NCI-H460 (cell line): ENCODE results near the gene ANXA3. TPM values are rescaled to one million over a fixed set of nuclear protein-coding genes. Genes with fewer than 3 reads are reported as not detected.
"Not testable (repeated sequence)": the region's sequence is repeated elsewhere in the genome, so short reads cannot be mapped to it uniquely, and the experiment has no call there.

Experiments used
- DNase-seq: peaks from one replicate; pipeline ENCODE4 v3.0.0-alpha.2; 2016; ENCODE audit warnings: low read depth; ENCODE audit errors: extremely low read depth
- total RNA-seq: library from RNA; depleted of rRNA; stranded (reverse); fragments of >200 nt; shearing (Covaris generic); gene quantifications from 2 replicates; pipeline ENCODE4 v1.2.3, GENCODE V29; 2014

Gene ANXA3
- total RNA-seq, 1 experiment from 2014 or later, result 117 TPM

- peak; percentile 51 for DNase-seq
Observed at GRCh38 chr4:78569306-78569821, 17.8 kb downstream of the ANXA3 start.

DNA sequence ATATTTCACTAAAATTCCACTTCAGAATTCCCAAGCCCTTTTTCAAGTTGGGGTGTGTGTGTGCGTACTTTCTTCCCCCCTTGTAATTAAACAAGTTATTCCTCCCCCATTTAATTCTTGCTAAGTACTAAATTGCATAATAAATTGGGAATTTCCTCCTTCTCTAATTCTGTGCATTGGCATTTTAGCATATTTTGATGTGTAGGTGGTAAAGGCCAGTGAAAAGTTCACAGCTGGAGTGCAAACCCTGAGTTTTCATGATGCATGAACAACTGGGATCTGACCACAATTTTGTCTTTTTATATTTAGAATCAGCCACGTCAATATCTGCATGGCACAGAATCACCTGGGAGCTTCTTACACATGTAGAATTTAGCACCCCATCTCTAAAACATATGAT lies 18.5 kb downstream of the ANXA3 start:
- DNase-seq, result no peak

DNA sequence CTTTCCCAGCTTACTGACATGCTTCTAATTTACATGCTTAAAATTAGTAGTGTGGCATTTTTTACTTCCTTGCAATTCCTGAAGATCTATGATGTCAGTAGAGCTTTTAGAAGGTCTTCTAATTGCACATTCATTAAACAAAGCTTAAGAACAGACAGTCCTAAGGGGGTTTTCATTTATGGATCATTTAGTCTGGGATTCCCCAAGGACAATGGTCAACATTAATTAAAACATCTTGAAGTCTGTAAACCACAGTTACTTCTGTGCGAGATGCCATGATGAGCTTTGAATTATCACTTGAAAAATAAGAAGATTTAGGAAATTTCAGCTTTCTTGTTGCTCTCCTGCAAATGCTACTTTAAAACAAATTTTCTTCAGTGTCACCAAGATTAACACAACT lies 20.2 kb downstream of the ANXA3 start:
- no peak for DNase-seq

DNA sequence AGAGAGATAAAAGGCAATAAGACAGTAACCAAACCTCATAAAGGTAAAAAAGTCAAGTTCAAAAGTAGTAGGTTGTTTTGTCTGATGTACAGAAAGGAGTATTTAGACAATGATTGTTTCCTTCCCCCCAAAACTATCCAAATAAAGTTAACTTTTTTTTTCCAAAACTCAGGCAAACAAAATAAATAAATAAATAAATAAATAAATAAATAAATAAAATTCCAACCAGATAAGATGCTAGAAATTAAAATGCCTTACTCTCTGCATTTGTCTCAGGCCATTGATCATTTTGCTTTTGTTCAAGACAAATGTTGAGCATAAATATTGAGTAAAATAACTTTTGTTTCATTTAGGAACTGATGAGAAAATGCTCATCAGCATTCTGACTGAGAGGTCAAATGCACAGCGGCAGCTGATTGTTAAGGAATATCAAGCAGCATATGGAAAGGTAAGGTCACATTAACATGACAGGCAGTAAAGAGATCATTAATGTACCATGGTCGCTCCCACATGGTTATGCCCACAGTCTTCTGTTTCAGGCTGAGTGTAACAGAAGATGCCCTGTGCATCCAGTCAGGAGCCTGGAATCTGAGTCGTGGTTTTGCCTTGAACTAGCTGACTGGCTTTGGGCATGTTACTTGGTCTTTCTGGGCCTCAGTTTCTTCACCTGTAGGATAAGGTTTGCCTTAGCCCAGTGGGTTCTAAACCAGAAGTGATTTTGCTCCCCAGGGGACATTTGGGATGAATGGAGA lies 27.3 kb downstream of the ANXA3 start:
- no peak for DNase-seq

DNA sequence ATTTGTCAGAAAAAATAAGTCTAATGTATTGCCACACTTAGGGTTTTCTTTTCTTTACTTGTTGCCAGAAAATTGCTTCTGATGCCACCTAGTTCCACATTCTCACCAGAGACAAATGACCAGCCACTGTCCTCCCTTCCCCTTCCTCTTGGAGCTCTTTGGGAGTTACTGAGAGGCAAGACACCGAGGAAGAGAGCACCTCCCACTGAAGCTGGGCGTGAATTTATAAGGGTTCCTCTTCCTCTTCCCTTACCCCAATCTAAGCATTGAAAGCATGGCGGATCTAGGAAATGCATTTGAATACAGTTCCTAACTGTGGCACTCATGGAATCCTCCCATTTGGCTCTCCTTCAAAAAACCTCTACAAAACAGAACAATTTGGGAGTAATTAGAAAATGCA lies 30.0 kb downstream of the ANXA3 start:
- no peak for DNase-seq

DNA sequence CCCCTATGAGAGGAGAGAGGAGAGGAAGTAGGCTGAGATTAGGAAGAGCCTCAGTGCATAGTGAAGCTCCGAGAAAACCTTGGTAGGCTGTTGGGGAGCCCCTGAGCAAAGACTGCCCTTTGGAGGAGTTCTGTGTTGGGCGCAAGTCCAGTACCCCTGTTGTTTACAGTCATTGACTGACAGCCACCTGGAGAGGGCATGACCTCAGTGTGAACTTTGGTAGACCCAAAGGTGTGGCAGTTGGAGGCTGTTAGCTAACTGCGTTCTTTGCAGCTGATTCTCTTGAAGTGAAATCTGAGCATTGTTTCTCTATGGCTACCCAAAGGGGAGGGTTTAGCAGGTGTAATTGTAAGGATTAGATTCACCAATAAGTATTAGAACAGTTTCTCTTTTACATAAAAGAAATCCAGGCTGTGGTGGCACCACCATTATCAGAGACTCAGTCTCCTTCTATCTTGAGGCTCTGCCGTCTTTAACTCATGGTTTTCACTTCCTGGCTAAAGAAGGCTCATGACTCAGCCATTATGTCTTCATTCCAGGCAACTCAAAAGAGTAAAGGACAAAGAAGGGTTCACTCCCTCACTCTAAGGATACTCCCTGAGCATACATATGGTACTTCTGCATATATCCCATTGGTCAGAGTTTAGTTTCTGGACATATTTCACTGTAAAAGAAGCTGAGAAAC lies 33.4 kb downstream of the ANXA3 start:
- DNase-seq, result no peak

DNA sequence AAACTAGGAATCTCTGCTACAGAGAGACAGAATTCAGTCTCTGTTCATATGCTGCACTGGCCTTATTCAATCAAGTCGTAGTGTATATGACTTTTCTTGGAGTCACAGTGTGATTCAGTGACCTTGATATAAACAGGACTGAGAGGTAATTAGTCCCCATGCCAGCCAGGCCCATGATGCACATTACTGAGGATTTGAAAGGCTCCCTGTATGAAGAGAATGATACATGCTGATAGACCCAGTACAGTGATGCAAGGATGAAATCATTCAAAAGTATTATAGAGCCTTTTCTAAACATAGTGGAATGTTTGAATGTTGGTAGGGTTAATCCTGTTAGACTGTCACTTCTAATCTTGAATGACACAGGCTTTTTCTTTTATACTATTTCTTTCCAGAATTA lies 34.1 kb downstream of the ANXA3 start:
- DNase-seq, result no peak

DNA sequence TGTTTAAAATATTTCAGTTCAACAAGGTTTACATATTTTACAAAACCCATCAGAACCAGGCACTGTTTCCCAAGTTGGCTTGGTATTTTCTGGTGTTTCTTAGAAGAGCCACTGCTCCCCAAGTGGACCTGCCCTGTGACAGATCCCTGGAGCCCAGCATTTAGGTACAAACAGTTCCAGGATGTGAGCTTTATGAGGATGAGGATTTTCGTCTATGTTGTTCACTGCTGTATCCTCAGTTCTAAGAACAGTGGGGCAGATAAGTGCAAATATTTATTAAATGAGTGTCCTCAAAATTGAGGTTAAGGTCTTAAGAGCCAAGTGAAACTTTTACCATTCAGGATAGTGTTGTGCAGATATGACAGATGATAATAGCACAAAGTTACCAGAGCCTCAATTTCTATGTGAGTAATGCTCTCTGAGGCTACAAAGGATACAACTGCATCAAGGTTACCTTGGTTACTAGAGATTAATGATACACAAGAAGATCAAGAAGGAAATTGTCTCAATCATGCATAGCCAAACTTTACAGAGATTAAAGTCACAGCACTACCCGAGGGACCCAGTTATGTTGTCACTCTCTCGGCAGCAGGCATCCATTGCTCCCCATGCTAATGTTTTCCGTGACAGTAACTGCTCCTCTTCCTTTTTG lies 37.5 kb downstream of the ANXA3 start:
- no peak for DNase-seq

DNA sequence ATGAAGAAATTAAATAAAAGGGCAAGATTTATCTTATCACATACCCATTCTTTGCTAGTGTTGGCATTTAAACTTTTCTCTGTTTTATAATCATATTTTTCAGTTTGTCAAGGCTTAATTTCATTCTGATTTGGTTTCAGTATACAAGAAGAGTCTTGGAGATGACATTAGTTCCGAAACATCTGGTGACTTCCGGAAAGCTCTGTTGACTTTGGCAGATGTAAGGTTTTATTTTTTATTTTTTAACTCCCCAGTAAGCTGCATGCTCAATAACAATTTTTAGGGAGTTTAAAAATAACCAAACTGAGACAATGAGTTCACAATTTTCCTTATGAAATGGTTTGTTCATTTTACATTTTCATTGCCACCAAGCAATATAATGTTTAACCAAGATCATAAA lies 39.8 kb downstream of the ANXA3 start:
- no peak for DNase-seq

DNA sequence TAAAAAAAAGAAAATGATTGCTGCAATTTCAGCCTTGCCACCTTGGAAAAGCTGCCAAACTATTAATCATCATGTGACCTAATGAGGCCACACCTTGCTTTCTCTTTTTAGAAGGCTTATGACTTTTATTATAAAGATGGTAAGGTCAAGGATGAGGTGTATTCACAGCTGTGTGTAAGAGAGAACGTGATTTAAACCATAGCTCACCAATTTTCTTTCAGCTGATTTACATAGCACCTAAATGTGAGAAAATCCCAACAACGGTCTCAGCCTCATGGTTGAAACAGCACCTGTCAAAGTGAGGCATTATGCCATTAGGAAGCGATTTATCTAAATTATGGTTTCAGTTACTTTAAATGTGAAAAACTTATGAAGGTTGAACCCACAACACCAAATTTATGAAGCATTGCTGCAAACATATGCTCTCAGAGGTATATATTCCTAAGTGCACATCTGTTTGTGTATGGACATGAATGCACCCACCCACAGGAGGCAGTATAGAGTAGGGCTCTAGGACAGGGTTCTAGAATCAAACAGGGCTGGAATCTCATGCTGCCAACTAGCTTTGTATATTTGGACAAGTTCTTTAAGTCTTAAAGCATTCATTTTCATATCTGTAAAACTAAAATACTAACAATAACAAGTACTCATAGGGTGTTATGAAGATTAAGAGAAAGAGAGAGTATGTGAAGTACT lies 40.7 kb downstream of the ANXA3 start:
- DNase-seq, result no peak

- no peak for DNase-seq
Observed at GRCh38 chr4:78596111-78596742, 44.7 kb downstream of the ANXA3 start.

DNA sequence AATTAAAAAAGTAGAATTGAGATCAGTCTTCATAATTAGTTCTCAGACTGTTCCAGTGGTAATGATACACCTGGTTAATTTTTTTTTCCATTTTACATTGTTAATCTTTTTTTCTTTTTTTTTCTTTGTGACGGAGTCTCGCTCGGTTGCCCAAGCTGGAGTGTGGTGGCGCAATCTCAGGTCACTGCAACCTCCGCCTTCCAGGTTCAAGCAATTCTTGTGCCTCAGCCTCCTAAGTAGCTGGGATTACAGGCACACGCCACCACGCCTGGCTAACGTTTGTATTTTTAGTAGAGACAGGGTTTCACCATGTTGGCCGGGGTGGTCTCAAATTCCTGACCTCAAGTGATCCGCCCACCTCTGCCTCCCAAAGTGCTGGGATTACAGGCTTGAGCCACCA lies 46.9 kb downstream of the ANXA3 start:
- not testable (repeated sequence) for DNase-seq

- DNase-seq, result no peak
Observed at GRCh38 chr4:78599147-78599546, 47.6 kb downstream of the ANXA3 start.

- no peak for DNase-seq
Observed at GRCh38 chr4:78599931-78600375, 48.4 kb downstream of the ANXA3 start.

DNA sequence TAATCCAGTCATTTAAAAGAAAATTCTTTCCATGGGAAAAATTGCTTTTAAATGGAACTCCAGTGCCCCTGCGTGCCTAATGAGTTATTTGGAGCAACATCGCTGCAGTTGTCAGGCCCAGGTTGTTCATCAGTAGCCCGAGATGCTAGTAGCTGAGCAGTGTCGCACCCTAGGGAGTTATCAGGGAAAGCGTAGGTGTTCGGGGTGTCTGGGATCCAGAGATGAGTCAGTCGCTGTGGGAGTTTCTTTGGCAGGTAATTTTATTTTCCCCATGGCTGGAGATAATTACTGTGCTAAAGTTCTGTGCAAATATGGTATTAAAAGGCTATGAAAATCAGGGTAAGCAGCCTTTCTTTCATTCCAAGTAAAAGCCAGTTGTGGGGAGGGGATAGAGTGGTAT lies 49.4 kb downstream of the ANXA3 start:
- DNase-seq, result no peak

DNA sequence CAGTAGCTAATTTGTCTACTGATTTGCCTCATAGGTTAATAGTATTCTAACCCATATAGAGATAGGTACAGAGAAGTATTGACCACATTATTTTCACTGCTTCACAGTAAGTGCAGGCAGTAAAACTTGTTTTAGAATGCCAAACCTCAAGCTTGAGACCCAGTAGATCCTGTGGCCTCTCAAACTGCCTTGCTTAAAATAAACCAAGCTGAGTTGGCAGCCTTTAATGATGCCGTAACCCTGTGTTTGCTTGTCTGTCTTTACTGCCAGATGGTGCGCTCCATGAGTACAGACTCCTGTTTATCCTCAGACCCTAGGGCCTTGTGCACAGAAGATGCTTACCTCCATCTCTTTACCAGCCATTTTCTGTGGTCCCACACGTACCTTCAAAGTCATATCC lies 50.8 kb downstream of the ANXA3 start:
- DNase-seq, result no peak

GRCh38 chr4:78603384-78603783 lies 51.8 kb downstream of the ANXA3 start:
- DNase-seq, result no peak

DNA sequence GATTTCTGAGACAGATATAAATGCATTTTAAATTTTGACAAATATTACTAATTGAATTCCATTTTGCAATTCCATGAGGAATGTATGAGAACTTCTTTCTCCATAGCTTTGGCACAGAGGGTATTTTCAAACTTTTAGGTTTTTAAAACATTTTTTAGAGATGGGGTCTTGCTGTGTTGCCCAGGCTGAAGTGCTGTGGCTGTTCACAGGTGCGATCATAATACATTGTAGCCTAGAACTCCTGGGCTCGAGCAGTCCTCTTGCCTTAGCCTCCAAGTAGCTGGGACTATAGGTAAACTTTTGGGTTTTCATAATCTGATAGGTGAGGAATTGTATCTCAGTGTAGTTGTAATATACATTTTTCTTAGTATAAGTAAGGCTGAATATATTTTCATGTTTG lies 53.4 kb downstream of the ANXA3 start:
- DNase-seq, result no peak

GRCh38 chr4:78606035-78606434 lies 54.5 kb downstream of the ANXA3 start:
- no peak for DNase-seq

- no peak for DNase-seq
Observed at GRCh38 chr4:78606530-78607095, 55.0 kb downstream of the ANXA3 start.
